NCI-H2081 (cell line): ENCODE measurements around the gene BMX.
A peak's percentile ranks its signal among the peaks of the same experiment; 100 is the strongest.

Experiments used
- DNase-seq, 2 experiments: peaks; one replicate each; lab custom pipeline; 2025; lab: John Stamatoyannopoulos, UW

Gene BMX

DNA sequence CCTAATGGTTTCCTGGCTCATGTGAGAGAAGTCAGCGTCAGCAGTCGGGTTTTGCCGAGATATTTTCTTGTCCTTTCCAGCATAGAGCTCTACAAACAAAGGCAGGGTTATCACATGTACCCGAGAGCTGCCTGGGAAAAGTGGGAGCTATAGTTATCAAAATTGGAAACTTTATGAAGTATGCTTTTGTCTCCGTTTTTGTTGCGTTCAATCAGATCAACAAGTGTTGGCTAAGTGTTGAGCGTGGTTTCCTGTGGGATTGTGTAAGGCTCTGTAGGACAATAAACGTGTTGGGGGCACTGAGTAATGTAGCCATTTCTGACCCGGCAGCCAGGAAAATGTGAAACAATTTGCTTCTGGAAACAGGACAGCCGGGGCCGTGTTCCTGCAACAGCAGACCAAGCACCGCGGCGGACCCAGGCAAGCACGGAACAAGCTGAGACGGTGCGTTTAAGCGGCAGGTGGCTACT, at the start of gene BMX:
BMX (plus strand) TSS at position 311 of the 470 bp plus-strand sequence. CDS start 7,547 bp downstream, outside the sequence.
- no peak for DNase-seq

DNA sequence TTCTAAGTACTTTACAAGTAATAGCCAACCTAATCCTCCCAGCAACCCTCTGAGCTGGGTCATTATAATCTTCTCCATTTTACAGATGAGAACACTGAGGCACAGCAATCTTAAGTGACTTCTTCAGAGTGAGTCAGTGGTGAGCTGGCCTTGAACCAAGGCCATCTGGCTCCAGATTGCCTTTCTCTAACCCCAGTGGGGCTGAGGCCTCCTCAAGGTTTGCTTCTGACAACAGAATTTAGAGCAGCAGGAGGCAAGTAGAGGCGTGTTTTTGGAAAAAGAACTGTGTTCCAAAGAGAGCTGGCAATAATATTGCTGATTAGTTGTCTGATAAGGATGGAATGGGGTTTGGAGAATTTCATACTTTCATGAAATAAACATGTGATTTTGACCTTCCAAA, 48.7 kb upstream of the BMX start:
- no peak for DNase-seq

DNA sequence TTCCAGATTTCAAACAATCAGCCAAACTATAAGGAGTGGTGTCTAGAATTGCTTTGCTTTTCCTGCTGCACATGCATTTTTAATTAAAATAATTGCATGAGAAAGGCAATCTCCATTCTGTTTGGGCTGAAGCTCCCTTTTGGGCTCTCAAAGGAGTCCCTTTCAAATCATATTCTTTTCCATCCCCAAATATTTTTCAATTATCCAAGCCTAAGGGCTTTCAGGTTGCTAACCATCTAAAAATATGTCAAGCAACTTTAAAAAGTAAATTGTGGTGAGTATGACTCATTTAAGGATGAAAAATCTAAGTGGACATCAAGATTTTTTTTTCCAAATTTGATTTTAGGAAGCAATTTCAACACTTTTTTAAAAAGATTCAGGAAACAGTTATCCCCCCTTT, 35.9 kb upstream of the BMX start:
- DNase-seq = no peak

DNA sequence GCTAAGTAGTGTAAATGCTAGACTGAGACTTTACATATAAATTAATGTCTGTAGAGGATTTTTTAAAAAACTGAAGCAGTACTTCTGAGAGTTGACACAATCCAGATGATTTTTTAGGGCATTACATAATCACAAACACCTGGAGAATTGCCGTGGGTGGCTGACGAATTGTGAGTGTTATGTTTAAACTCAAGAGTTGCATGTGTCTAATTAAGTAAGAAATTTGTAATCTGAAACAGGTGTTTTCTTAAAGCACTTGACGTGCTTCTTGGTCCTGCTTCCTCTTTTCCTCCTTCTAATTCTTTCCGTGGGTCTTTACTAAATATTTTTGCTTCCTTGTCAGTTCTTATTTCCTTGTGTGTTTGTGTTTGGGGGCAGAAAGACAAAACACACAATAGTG, 35.3 kb upstream of the BMX start:
- no peak for DNase-seq

DNA sequence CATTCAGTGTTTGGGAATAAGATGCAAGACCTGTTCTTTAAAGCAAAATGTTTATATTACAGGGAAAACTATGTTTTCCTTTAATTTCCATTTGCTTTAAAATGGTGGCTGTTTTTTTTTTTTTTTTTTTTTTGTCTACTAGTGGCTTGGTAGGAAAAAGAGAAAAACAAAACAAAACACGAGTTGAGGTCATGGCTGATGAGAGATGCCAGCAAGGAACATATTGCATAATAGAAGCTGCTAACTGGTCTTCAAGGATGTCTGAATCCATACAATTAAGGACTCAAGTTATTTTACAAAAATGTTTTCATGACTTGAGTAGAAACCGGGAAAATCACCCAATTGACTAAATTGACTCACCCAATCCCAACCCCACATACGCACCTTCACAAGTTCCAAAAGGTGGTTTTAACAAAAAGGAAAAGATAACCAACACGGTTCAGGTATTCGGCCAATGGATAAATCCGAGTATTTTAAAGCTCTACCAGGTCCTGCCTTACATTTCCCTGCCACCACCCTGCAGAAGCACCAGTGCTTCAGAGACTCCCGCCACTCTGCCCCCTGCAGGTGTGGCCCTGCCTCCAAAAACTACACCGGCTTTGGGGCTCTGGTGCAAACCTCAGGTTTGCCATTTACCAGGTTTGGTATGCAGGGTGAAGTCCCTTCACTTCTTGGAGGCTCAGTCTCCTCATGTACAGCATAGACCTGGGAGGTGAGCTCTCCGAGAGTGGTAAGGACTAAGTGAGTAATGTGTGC, 34.5 kb upstream of the BMX start:
- no peak for DNase-seq

DNA sequence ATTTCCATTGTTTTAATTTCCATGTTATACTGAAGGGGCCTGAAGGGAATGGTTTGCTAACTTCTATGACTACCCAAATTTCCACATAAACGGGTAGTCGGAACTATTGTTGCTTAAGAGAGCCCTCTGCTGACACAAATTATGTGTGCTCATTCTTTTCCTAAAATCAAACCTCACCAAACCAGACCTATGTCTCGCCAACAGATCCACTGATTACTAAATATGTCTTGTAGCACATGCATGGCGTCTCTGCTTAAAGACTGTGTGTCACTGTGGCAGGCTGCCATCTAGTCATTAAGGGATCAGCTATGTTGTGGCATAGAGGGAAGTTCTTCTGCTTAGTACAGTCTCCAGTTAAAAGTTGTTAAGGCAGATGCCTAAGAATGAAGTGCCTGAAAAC, 32.6 kb upstream of the BMX start:
- peak in 1 of 2 experiments; percentile 34 for DNase-seq

DNA sequence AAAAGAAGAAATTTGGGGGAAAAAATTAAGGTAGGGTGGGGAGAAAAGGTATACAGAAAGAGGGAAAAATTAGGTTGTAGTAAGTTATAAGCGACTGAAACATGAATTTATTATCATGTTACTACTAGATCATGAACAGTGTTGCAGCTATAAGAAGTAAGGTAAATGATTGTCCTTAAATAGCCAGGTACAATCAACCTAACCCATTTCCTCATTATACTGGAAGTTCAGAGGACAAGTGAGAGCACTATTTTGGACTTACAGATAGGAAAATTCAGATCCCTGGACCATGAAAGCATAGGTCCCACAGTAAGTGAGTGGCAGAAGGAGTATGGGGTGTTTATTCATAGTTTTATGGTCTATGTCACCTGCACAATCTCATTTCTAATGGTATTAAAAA, 31.0 kb upstream of the BMX start:
- no peak for DNase-seq

DNA sequence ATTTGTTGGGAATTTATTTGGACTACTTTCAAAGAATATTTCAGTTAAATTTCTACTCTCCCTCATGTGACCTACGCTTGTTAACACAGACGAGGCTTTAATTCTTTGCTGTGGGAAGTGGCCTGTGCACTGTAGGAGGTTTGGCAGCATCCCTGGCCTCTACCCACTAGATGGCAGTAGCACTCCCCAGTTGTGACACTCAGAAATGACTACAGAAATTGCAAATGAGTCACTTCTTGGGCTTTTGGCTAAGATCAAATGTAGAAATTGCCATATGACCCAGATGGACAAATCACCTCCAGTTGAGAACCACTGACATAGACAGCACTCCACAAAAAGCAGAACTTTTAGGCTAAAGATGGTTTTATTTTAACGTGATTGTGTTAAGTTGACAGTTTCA, 29.6 kb upstream of the BMX start:
- peak; percentile 48 to 70 for DNase-seq

DNA sequence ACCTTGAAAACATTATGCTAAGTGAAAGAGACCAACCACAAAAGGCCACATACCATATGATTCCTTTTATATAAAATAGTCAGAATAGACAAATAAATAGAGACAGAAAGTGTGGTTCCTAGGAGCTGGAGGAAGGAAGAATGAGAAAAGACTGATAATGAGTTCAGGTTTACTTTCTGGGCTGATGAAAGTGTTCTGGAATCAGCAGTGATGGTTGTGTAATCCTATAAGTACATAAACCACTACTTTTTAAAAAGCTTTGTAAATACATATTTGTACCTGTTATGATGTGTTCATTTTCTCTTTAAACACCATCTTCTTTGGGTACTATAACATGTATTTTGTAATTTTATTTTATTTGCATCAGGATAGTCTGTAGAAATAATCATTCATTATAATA, 28.1 kb upstream of the BMX start:
- no peak for DNase-seq

DNA sequence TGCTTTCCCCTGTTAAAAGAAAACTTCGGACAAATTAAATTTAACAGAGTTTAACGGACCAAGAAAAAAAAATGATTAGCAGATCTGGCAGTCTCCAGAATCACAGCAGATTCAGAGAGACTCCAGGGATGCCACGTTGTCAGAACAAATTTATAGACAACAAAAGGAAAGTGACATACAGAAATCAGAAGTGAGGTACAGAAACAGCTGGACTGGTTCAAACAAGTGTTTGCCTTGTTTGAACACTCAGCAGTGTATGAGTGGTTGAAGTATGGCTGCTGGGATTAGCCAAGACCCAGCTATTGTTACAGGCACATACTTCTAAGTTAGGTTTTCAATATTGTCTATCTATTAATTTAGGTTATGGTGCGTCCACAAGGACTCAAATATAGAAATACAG, 26.6 kb upstream of the BMX start:
- no peak for DNase-seq

DNA sequence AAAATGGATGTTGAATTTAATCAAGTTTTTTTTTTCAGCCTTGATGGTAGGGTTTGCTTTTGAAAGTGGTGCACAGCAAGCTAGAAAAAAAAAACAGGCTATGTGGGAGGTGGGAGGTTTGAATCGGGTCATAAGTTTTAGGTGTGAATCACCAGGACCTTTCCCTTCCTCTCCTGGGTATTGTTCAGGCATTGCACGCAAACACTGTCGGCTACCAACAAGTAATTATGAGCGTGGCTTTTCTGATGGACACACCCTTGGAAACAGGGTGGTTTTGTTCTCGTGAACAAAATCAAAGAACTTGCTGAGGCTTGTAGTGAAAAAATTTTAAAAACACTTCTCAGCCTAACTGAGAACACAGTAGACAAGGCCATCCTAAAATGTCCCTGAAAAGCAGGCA, 25.6 kb upstream of the BMX start:
- DNase-seq = no peak

DNA sequence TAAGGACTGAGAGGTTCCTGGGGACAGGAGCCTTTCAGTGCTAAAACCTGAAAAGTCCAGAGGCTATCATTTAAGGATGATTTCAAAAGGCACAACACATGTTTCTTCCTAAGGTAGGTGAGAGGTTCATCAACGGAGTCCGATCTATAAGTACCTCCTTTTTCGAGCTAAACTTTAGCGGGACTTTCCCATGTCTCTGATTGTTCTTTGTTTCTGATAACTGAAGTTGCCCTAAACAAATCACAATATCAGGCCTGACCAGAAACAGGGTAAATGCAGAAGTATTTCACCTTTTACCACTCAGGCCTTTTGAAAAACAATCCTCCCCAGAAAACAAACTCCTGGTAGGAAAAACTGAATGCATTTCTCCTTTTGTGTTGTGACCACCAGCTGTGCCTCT, 25.1 kb upstream of the BMX start:
- no peak for DNase-seq

DNA sequence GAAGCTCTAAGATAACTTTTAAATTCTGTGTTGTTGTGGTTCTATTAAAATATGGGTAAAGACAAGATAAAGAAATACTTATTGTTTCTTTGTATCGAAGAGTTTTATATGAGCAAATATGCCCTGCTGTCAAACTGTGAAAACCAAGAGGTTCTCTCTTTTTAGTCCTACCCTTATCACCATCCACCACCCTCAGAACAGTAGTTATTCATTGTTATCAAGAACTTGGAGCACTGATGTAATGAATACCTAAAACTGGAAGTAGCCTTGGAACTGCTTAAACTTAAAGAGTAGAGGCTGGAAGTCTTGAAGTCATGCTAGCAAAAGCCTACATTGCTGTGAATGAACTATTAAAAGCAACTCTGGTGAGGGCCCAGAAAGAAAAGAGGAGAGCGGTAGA, 16.7 kb upstream of the BMX start:
- DNase-seq = no peak

DNA sequence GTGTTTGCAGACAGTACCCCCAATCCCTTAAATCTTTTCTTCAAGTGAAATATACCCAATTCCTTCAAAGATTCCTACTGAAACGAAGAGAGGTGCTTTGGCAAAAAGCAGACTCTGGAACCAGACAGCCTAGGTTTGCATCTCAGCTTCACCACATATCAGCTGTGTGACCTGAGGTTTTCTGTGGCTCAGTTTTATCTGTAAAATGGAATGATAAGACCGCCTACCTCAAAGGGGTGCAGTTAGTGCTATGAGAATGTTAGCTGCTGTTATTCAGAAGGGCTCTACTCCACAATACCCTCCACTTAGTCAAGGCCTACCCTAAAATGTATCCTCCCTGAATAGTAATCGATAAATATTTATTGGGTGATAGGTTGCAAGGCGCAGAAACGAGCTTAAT, 8.1 kb upstream of the BMX start:
- no peak for DNase-seq

DNA sequence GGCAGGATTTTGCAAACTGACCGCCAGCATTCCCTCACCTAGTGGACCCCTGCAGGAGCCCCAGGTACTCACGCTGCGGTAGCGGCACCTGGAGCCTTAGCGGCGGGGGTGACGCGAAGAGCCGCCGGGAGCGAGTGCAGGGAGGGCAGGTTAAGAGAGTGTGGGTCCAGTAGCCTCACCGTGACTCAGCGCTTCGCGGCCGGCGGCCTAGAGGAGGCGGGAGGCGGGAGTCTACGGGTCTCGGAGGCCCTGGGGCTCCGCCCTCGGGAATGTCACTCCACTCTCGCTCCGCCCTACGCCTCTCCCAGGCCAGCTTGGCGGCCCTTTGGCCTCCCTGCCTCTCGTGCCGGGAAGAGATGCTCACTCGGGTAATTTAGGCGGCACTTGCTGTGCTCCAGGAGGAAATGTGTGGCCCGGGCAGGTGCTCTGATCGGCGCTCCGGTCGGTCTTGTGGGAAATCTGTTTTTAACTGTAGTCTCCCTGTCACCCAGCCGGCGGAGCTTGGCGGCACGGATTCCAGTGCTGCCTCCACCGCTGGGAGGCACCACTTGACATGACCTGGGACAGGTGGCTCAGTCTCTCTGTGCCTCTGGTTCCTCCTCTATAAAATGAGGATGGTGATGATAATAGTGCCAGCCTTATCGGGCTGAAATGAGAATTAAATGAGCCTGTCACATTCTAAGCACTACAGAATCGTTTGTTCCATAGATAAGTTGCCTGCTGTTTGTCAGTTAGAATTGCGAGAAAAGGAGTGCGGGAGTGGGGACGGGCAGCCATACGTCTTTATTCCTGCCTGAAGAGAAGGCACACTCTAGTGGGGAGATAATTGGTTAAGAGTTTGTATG, 7.3 kb upstream of the BMX start, which contains the start of gene PIR:
PIR (minus strand) TSS at position 216 of the 845 bp plus-strand sequence. CDS start 2,076 bp downstream, outside the sequence.
- DNase-seq = peak; percentile 83 to 91

DNA sequence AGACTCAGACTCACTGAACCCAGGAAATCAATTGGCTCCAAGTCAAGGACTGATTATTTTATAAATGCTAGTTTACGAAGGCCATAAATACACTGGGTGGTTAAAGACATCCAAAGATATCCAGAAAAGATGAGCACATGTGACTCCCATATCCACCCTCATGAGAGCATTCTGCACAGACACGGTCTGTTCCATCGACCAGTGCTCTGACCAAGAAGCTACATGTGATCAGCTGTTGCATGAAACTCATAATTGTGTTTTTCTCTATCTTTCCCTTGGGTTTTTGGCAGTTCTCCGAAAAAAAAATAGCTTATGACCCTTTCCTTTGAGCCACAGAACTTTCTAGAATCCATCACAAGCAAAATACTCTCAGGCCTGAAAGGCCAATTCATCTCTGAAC, 4.8 kb upstream of the BMX start:
- DNase-seq = no peak

DNA sequence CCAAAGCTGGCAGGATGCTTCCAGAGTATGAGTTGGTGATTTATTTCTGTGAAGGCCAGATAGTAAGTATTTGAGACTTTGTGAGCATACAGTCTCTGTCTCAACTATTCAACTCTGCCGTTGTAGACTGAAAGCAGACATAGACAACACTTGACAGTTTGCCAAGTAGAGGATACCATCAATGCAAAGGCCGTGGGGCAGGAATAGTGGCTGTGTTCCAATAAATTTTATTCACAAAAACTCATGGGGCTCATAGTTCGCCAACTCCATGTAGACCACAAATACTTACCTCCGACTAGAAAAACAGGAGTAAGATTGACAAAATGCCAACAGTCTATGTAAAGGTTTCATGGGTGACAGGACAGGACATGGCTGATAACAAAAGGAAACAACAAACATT, 3.8 kb upstream of the BMX start:
- no peak for DNase-seq

DNA sequence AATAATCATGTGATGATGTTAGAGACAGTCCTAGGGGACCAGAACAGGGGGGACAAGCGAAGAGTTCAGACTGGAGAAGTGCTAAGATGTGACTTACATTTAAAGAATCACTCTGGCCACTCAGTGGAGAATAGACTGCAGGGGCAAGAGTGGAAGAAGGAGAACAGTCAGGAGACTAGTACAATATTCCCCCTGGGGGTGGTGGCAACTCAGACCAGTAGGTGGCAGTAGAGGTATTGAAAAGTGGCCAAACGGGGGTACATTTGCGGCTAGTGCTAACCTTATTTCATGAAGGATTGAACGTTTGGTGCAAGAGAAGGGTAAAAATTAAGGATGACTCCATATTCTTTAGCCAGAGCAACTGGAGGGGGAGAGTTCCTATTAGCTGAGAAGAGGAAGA, 2.7 kb upstream of the BMX start:
- DNase-seq = peak; percentile 40 to 61

DNA sequence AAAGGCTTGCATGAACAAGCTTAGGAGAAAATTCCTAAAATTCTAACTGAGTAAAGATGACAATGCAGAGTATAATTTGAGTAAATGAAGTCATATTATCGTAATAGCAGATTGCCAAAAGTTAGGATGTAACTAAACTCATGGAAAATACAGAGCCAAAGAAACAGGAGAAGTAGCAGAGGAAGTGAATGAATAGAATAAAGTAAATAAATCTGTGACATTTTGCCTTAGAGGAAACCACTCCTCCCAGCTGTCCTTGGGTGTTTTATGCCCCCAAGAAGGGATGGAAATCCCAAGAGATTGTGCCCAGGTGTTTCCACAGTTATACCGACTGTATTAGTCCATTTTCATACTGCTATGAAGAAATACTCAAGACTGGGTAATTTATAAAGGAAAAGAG, 1.9 kb upstream of the BMX start:
- no peak for DNase-seq

DNA sequence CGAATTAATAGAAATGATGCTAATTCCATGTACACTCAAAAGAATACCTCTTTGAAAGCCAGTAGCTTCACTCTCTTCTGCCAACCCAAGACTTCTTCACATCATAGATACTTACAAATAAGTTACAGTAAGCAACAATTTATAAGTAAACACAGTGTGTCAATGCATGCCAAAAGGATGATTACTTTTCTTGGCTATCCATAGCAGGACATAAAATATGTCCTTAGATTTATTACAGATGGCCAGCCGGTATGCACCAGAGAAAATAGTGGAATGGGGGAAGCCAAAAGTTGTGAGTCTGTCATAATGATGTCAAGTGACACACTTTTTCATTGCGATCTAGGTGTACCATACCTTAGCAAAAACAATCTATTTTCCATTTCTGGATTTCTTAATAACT, 631 bp upstream of the BMX start:
- no peak for DNase-seq

DNA sequence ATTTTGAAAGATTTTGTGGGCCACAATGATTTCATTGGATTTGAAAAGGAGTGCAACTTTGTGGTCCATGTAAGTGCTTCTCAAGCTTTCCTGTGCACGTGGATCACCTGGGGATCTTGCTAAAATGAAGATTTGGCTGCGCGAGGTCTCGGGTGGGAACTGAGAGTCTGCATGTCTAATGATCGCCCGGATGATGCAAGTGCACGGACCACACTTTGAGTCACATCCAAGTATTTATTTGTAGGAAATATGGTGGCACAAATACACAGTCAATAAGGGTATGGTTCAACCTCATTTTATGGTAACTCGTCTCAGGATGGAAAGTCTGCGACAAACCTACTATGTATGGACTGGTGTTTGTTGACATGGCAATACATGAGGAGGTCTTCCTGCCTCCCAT, 899 bp downstream of the BMX start:
- no peak for DNase-seq

DNA sequence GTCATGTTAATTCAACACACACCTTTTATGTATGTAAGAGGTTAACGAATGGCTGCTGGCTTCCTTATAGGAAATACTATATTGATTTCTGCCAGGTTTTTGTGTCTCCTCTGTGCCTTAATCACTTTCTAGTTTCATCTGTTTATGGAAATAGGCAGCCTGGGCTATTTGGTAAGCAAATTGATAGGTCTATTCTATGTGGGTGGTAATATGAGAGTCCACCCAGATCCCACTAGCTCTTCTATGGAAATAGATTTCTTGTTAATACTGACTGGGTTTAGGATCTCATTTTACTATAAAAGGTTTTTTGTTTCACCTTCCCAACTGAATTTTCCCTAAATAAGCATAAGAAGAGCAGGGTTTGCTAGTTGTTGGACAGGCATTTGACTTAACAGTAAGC, 4.1 kb downstream of the BMX start:
- no peak for DNase-seq

DNA sequence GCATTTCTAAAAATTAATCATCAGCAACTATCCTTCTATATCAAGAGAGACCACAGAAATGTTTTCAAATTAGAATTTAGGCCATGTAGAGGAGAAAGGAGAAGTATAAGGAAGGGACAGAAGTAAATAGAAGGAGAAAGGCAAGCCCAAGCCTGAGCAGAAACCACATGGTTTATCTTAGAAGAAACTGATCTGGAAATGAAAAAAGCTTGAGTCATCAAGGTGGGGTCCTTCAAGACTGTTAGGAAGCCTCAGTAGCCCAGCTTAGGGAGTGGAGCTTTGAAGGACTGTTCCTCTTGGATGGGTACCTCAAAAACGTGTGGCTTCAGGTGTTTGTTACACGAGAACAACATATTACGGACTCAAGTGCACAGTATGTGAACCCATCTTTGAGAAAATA, 4.5 kb downstream of the BMX start:
- DNase-seq = no peak
